HCT116 (cell line): ENCODE measurements around the gene TRIL. TPM values are rescaled to one million over a fixed set of nuclear protein-coding genes. Genes with fewer than 3 reads are reported as not detected.

Experiments used
- ATAC-seq: fragments of 200-7000 bp; cut with Tn5 transposase; 2 replicates; pipeline ENCODE4 v1.9.1; 2020; ENCODE audit warnings: mild to moderate bottlenecking, moderate library complexity
- BruUV-seq: library from RNA; stranded (reverse); fragments of 400-500 nt; replicated peaks from 2 replicates; lab custom pipeline; 2021; lab: Mats Ljungman, UMichigan
- CTCF ChIA-PET: fragments of 300-600 bp; sonication (Branson Sonifier 250); formaldehyde crosslinking; loops from one replicate; lab custom pipeline; 2021; ENCODE audit warnings: antibody characterized with exemption; lab: Charles Lee
- POLR2A ChIA-PET: fragments of 300-600, 350-600 bp; sonication (Branson Sonifier 250); formaldehyde crosslinking; loops from one replicate; lab custom pipeline; 2021; ENCODE audit warnings: antibody characterized with exemption; lab: Charles Lee
- RAD21 ChIA-PET, 2 experiments: fragments of 300-600 bp; sonication (Branson Sonifier 250); formaldehyde crosslinking; loops; one replicate each; lab custom pipeline; 2023; ENCODE audit warnings: low total read pairs in 2 of 2; ENCODE audit not compliant: uncharacterized antibody in 2 of 2, unreplicated experiment in 2 of 2, low non-redundant PET in 1 of 2; lab: Charles Lee
- DNase-seq: peaks from one replicate; pipeline ENCODE4 v3.0.0-alpha.2; 2010; ENCODE audit warnings: low read depth, low spot score
- H2AFZ ChIP-seq: fragments of 200-600 bp; shearing (Covaris generic), sonication (generic); 2 replicates; pipeline ENCODE4 v1.6.1; 2017; ENCODE audit warnings: low read depth, mixed run types, mixed read lengths, antibody characterized with exemption, low read length; ENCODE audit not compliant: poor library complexity, severe bottlenecking
- H3K27ac ChIP-seq: 2 replicates; pipeline ENCODE4 v1.5.1; 2012; ENCODE audit warnings: low read depth, low read length
- H3K27me3 ChIP-seq: fragments of 200-600 bp; sonication (generic); 2 replicates; pipeline ENCODE4 v1.6.1; 2016; ENCODE audit warnings: mixed run types, low read length, mixed read lengths; ENCODE audit not compliant: insufficient read depth
- H3K36me3 ChIP-seq, 2 experiments: fragments of 200-500 bp in 1 of 2; fragments of 200-600 bp in 1 of 2; sonication (Bioruptor generic) in 1 of 2; sonication (generic) in 1 of 2; 2 replicates each; pipeline versions ENCODE4 v1.5.1 to v1.6.1; 2014 to 2016; ENCODE audit warnings: low read length in 2 of 2, inconsistent platforms in 1 of 2, mixed read lengths in 1 of 2, mixed run types in 1 of 2; ENCODE audit not compliant: insufficient read depth in 2 of 2, control insufficient read depth in 1 of 2
- H3K4me1 ChIP-seq, 2 experiments: fragments of 200-600 bp in 1 of 2; sonication (generic) in 1 of 2; 2 replicates each; pipeline versions ENCODE4 v1.5.1 to v1.6.1; 2012 to 2017; ENCODE audit warnings: low read length in 2 of 2, inconsistent platforms in 1 of 2, mild to moderate bottlenecking in 1 of 2, mixed read lengths in 1 of 2, mixed run types in 1 of 2, moderate library complexity in 1 of 2; ENCODE audit not compliant: insufficient read depth in 2 of 2, control insufficient read depth in 1 of 2
- H3K4me2 ChIP-seq: fragments of 200-600 bp; sonication (generic); 2 replicates; pipeline ENCODE4 v1.6.1; 2017; ENCODE audit warnings: mixed run types, low read length, mixed read lengths
- H3K4me3 ChIP-seq, 2 experiments: fragments of 200-600 bp in 1 of 2; sonication (generic) in 1 of 2; replicated peaks in 1 of 2; 2 replicates each; pipeline ENCODE4 v1.5.1; 2011 to 2016; ENCODE audit warnings: low read length in 2 of 2, control low read depth in 1 of 2, low read depth in 1 of 2, mild to moderate bottlenecking in 1 of 2, mixed read lengths in 1 of 2, mixed run types in 1 of 2
- H3K79me2 ChIP-seq: fragments of 200-600 bp; sonication (generic); 2 replicates; pipeline ENCODE4 v1.6.1; 2017; ENCODE audit warnings: mild to moderate bottlenecking, mixed run types, low read length, moderate library complexity, mixed read lengths; ENCODE audit not compliant: insufficient read depth
- H3K9ac ChIP-seq: fragments of 200-600 bp; sonication (generic); 2 replicates; pipeline ENCODE4 v1.6.1; 2016; ENCODE audit warnings: low read length, mixed read lengths
- H3K9me2 ChIP-seq: fragments of 200-600 bp; sonication (generic), shearing (Covaris generic); 2 replicates; pipeline ENCODE4 v1.6.1; 2017; ENCODE audit warnings: mixed run types, mild to moderate bottlenecking, moderate library complexity; ENCODE audit not compliant: insufficient read depth
- H3K9me3 ChIP-seq, 2 experiments: fragments of 200-500 bp in 1 of 2; fragments of 200-600 bp in 1 of 2; sonication (Bioruptor generic) in 1 of 2; sonication (generic) in 1 of 2; 2 replicates each; pipeline ENCODE4 v1.6.1; 2014 to 2017; ENCODE audit warnings: low read length in 2 of 2, mixed read lengths in 2 of 2, inconsistent platforms in 1 of 2, low read depth in 1 of 2, mild to moderate bottlenecking in 1 of 2, mixed run types in 1 of 2, moderate library complexity in 1 of 2; ENCODE audit not compliant: control insufficient read depth in 1 of 2, insufficient read depth in 1 of 2
- H4K20me1 ChIP-seq: fragments of 200-600 bp; sonication (generic), shearing (Covaris generic); 2 replicates; pipeline ENCODE4 v1.6.1; 2017; ENCODE audit warnings: mixed run types, mild to moderate bottlenecking, moderate library complexity; ENCODE audit not compliant: insufficient read depth
- ATF3 ChIP-seq: IDR thresholded peaks from 2 replicates; pipeline ENCODE4 v1.6.1; 2012
- CTCF ChIP-seq, 3 experiments: fragments of 200-600 bp in 1 of 3; sonication (generic) in 1 of 3; IDR thresholded peaks in 2 of 3; conservative IDR thresholded peaks in 1 of 3; 2 replicates each; pipeline ENCODE4 v1.5.1; 2012 to 2017; ENCODE audit warnings: low read depth in 2 of 3, low read length in 2 of 3, antibody characterized with exemption in 1 of 3, borderline replicate concordance in 1 of 3, control low read depth in 1 of 3, mild to moderate bottlenecking in 1 of 3, mixed read lengths in 1 of 3, mixed run types in 1 of 3, moderate library complexity in 1 of 3; ENCODE audit not compliant: insufficient read depth in 1 of 3
- EZH2 ChIP-seq: fragments of 200-600 bp; sonication (generic); IDR thresholded peaks from 2 replicates; pipeline ENCODE4 v1.6.1; 2017; ENCODE audit warnings: antibody characterized with exemption, mixed run types
- EZH2phosphoT487 ChIP-seq: fragments of 200-600 bp; IDR thresholded peaks from 2 replicates; pipeline ENCODE4 v1.6.1; 2018; ENCODE audit warnings: antibody characterized with exemption, borderline replicate concordance
- FOSL1 ChIP-seq: IDR thresholded peaks from 2 replicates; pipeline ENCODE4 v1.6.1; 2012; ENCODE audit warnings: low read depth
- MAX ChIP-seq: IDR thresholded peaks from 2 replicates; pipeline ENCODE4 v1.6.1; 2012
- POLR2A ChIP-seq: IDR thresholded peaks from 2 replicates; pipeline ENCODE4 v1.7.0; 2011; ENCODE audit warnings: borderline replicate concordance; ENCODE audit not compliant: insufficient read depth, insufficient read length; ENCODE audit errors: extremely low read depth
- RAD21 ChIP-seq: IDR thresholded peaks from 2 replicates; pipeline ENCODE4 v1.6.1; 2012; ENCODE audit warnings: low read depth, mild to moderate bottlenecking
- SIN3A ChIP-seq: IDR thresholded peaks from 2 replicates; pipeline ENCODE4 v1.6.1; 2012; ENCODE audit warnings: low read depth
- SP1 ChIP-seq: IDR thresholded peaks from 2 replicates; pipeline ENCODE4 v1.6.1; 2012; ENCODE audit warnings: low read depth
- SRF ChIP-seq: IDR thresholded peaks from 2 replicates; pipeline ENCODE4 v1.6.1; 2012; ENCODE audit warnings: low read depth
- TCF7L2 ChIP-seq: IDR thresholded peaks from 2 replicates; pipeline ENCODE4 v1.7.0; 2011; ENCODE audit warnings: borderline replicate concordance, inconsistent platforms; ENCODE audit not compliant: insufficient read depth, insufficient read length; ENCODE audit errors: extremely low read depth
- ZBTB33 ChIP-seq: IDR thresholded peaks from 2 replicates; pipeline ENCODE4 v1.6.1; 2011; ENCODE audit warnings: mild to moderate bottlenecking, low read length, moderate library complexity; ENCODE audit not compliant: insufficient replicate concordance; ENCODE audit errors: extremely low read depth
- ZNF274 ChIP-seq: fragments of 200-500 bp; sonication (Bioruptor generic); IDR thresholded peaks from 2 replicates; pipeline ENCODE4 v1.6.1; 2014; ENCODE audit warnings: mild to moderate bottlenecking, low read depth, low read length, inconsistent platforms
- intact Hi-C: fragments of 100-400 bp; cut with micrococcal nuclease; formaldehyde crosslinking; loops from 2 replicates; pipeline ENCODE4 v1.10.0; 2022
- total RNA-seq: library from RNA; stranded (reverse); gene quantifications from one replicate; pipeline ENCODE4 v1.2.1, GENCODE V29; 2021; ENCODE audit not compliant: unreplicated experiment

The TRIL gene
- total RNA-seq, 1 experiment from 2014 or later, result not detected

DNA sequence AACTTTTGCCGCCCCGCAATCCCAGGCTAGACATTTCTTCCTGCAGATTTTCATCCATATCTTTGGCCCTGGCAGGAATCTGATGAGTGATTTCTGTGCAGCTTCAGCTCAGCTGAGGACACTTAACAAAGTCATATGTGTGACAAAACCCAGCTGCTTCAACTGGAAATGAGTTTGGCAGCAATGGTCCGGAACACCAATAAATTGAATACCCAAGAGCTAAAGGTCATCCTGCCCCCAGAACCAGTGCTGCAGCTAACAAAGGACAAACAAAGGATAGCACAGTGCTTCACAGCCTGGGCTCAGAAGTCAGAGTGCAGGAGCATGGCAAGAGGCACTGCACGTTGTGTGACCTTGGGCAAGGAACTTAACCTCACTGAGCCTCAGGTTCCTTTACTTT, 40.0 kb upstream of the TRIL start:
- no peak for TF ChIP-seq CTCF (IDR thresholded peaks at IDR 0.05 in 2 of 3, conservative IDR thresholded peaks at IDR 0.05 in 1 of 3; ENCODE audit: borderline replicate concordance in 1 of 3, insufficient read depth in 1 of 3, low read depth in 2 of 3, low read length in 2 of 3)
- H3K36me3 ChIP-seq, result no peaks in the 10 kb centered on the region
- no peaks in the 10 kb centered on the region for H3K9me2 ChIP-seq
- H3K79me2 ChIP-seq, result no peaks in the 10 kb centered on the region
- H3K4me3 ChIP-seq, result no peak overlapping the region
- CTCF ChIA-PET, result no interaction called here
- H4K20me1 ChIP-seq, result no peaks in the 10 kb centered on the region
- no peaks in the 10 kb centered on the region for H3K27me3 ChIP-seq
- intact Hi-C loops, result no loop called here
- no peaks in the 10 kb centered on the region for H3K4me1 ChIP-seq
- no peak overlapping the region for H2AFZ ChIP-seq
- no peak overlapping the region for H3K27ac ChIP-seq
- RAD21 ChIA-PET, result no interaction called here
- BruUV-seq, result no TSS peak
- no peak overlapping the region for H3K4me2 ChIP-seq
- H3K9me3 ChIP-seq, result no peaks in the 10 kb centered on the region
- no peak for DNase-seq
- H3K9ac ChIP-seq, result no peak overlapping the region
- no peak for ATAC-seq
- POLR2A ChIA-PET, result no interaction called here

DNA sequence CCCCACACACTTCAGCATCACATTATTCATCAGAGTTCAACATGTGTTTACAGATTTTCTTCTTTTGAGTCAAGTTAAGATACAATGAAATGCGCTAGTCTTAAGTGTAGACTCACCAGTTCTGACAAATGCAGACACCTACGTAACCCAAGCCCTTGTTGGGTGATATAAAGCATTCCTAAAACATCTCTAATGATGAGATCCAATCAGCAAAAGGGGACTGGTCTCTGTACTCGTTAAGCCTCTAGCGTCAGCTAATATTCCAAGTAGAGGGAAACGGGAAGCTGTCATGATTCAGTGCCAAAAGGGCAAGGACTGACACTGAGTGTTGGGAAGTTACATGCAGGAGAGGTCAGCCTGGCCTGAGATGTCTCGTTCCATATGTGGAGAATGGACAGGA, 38.7 kb upstream of the TRIL start:
- ChIA-PET RAD21 (no interaction called here), POLR2A (no interaction called here), CTCF (no interaction called here)
- H3K27me3 ChIP-seq, result no peaks in the 10 kb centered on the region
- H3K79me2 ChIP-seq, result no peaks in the 10 kb centered on the region
- H3K4me3 ChIP-seq, result no peak overlapping the region
- no peaks in the 10 kb centered on the region for H3K9me3 ChIP-seq
- H3K9ac ChIP-seq, result no peak overlapping the region
- no peaks in the 10 kb centered on the region for H4K20me1 ChIP-seq
- no TSS peak for BruUV-seq
- H3K36me3 ChIP-seq, result no peaks in the 10 kb centered on the region
- no peaks in the 10 kb centered on the region for H3K9me2 ChIP-seq
- no peaks in the 10 kb centered on the region for H3K4me1 ChIP-seq
- DNase-seq, result no peak
- H2AFZ ChIP-seq, result no peak overlapping the region
- intact Hi-C loops, result no loop called here
- H3K27ac ChIP-seq, result no peak overlapping the region
- no peak overlapping the region for H3K4me2 ChIP-seq
- TF ChIP-seq POLR2A (no peak), SRF (no peak), ATF3 (no peak), RAD21 (no peak), ZBTB33 (no peak), MAX (no peak), SIN3A (no peak), FOSL1 (no peak), TCF7L2 (no peak), EZH2phosphoT487 (no peak), ZNF274 (no peak), EZH2 (no peak), SP1 (no peak)
- TF ChIP-seq, all 23 proteins: peak for 0
- ATAC-seq, result no peak
